HK-2 (cell line): Measurements from ENCODE around the gene PANK1.

Experiments
- DNase-seq: peaks from one replicate; pipeline ENCODE4 v3.0.0-alpha.2; 2018; ENCODE audit not compliant: unreplicated experiment

PANK1 gene

DNA sequence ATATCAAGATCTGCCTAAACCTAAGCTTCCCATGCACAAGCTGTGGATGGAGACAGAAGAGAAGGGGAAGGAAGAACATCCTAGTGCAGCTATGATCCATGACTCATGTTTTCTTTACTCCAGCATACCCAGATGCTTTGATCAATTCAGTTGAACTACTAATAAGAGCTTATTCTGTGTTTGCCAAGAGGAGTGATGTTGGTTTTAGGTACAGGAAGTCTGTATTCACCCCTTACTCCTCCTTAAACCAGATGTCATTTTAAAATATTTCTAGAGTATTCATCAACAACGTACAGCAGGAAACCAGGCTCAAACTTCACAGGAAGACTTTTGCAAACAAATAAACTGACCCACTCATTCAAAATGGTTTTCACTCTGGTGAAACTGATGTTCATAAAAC, 29.2 kb downstream of the PANK1 start:
- no peak for DNase-seq

DNA sequence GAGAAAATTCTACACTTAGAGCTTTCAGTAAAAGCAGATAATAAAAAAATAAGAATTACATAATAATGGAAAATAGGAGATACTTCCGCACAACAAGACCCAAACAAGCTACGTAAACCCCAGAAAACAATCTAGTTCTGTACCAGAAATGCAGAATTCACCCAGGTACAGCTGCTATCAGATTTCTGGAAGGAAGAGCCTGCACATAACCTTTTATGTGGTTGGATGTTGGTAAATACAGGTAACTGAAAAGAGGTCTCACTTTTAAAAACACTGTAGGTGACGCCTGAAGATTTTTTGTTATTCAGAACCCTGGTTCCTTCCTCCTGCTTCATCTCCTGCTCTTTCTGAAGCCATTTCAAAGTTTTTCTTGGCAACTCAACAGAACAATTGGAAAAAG, 29.9 kb downstream of the PANK1 start:
- no peak for DNase-seq

DNA sequence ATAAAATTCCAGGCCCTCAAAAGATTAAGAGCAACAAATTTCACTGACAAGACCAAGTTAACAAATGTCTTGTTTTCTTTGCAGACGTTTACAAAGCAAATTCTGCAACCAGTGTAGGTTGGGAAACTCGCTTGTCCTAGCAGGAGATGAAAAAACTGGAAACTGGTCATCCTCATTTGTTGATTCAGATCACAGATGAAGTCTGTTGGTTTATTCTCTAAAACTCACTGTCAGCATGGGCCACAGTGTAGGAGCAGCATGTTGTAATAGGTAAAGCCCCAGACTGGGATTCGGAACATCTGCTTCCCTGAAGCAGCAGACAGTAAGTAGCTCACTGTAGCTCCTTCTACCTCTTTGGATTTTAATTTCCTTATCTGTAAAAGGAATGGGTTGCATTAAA, 31.5 kb downstream of the PANK1 start:
- no peak for DNase-seq

- no peak for DNase-seq
These were observed 33.8 kb downstream of the PANK1 start for GRCh38 chr10:89611282-89611681.

- DNase-seq = no peak
These were observed 35.2 kb downstream of the PANK1 start for GRCh38 chr10:89609833-89610346.

- DNase-seq = no peak
These were observed 40.8 kb downstream of the PANK1 start for GRCh38 chr10:89604200-89604599.

DNA sequence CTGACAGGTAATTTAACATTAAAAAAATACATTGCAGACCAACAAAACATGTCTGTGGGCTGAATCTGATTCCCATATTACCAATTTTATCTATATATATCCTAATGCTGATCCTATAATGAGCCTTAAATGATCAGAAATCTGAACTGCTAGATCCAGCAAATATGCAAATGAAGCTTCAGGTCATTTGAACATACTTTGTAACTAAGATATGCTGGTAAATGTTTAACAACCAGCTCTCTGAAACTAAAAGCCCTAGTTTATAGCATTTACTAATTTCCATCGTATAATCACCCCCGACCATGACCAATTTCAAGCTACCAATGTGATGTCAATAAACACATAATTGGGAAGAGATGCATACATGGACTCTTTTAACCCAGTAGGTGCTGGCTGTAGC, 42.1 kb downstream of the PANK1 start:
- DNase-seq = no peak

DNA sequence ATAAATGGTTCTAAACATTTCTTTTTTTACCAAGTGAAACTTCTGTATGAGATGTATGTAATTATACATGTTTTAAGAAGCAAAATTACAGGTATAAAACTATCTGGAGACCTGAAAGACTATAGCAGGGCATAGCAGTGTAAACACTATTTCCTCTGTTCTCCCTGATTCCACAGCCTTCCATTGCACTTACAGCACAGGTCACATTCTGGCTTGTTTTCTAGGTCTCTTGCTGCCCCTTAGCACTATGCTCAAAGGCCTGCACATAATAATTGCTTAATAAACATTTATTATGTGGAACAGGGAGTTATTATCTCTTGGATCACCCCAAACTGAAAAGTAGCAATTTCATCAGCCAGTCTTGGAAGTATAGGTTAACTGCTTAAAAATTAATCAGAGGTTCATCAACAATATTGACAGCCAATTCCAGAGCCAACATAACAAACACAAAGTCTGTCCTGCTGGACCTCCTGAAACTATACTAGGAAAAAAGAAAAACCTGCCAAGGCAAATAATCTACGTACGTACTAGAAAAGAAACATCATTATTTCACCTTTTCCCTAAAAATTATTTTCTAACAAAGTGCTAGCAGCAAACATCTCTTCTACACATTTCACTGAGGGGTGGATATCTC, 43.2 kb downstream of the PANK1 start:
- no peak for DNase-seq

DNA sequence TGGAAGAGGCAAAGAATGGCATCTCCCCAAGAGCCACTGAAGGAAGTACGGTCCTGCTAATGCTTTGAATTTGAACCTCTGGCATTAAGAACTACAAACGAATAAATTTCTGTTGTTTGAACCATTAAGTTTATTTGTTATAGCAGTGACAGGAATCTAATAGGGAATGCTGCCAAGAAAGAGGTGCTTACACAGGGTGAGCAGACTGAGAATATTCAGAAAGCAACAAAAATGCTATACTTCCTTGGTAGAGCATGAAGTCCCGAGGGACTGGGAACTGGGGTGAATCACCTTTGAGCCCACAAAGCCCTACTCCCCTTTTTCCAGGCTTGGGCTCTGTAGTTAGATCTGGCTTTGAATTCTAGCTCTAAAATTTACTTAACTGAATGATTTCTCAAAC, 45.0 kb downstream of the PANK1 start:
- DNase-seq = no peak

- no peak for DNase-seq
These were observed 52.0 kb downstream of the PANK1 start for GRCh38 chr10:89593043-89593442.

DNA sequence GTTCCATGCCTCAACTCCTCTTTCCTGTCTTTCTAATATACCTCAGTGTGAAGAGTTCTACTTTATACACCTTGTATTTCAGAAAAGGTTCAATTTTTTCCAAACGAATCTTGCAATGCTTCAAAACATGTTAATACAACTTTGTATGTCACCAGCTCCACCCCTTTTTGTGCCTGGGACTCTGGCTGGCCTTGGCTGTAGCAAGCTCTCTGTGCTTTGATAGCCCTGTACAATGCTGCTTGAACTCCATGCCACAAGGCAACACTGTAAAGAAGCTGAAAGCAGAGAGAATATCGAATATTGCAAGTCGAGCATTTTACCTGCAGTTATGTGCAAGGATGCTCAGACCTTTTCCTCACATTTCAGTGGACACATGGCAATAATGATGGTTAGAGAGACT, 52.5 kb downstream of the PANK1 start:
- no peak for DNase-seq

GRCh38 chr10:89591796-89592271, 53.2 kb downstream of the PANK1 start:
- no peak for DNase-seq

- DNase-seq = peak; percentile 4
These were observed 53.8 kb downstream of the PANK1 start for GRCh38 chr10:89591111-89591795.

GRCh38 chr10:89590326-89590725, 54.7 kb downstream of the PANK1 start:
- no peak for DNase-seq

GRCh38 chr10:89589101-89589720, 55.8 kb downstream of the PANK1 start:
- DNase-seq = no peak

- no peak for DNase-seq
These were observed 56.4 kb downstream of the PANK1 start for GRCh38 chr10:89588671-89589070.

DNA sequence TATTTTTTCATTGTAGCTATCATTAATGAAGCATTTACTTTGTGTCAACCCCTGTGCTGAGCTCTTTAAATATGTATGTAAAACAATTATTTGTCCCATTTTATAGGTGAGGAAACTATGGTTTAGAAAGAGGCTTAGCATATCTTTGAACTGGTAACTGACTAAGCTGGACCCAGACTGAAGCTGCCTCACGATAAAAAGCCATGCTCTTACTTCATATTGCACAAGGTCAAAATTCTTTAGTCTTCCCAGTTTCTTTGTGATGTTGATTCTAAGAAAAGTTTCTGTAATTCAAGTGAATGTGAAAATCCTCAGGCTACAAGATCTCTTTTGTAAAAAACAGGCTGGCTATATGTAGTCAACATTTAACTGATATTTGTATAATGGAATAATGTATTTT, 63.0 kb downstream of the PANK1 start:
- DNase-seq = no peak

DNA sequence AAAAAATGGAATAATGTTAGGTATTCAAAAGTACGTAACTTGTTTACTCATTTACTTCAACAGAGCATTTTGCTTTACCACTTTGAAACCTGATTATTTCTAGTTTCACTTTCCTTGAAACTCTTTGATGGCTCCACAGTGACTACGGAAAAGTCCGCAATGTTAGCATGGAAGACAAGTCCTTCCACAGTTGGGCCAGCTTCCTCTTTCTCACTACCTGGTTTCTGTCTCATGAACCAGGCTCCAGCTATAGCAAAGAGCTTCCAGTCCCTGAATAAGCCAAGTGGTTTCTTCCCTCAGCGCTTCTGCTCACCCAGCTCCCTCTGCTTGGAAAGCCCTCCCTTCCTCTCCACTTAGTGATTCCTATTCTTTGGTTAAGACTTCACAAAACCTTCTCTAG, 64.8 kb downstream of the PANK1 start:
- no peak for DNase-seq

DNA sequence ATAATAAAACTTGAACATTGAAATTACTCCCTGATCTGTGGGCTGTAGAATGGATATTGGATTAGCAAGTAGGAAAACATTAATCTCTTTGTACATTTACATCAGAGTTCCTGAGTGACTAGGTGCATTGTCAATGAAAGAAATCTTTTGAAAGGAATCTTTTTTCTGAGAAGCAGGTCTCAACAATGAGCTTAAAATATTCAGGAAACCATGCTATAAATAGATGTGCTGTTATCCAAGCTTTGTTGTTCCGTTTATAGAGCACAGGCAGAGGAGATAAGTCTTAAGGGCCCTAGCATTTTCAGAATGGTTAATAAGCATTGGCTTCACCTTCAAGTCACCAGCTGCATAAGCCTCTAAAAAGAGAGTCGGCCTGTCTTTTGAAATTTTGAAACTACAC, 68.3 kb downstream of the PANK1 start:
- DNase-seq = no peak

DNA sequence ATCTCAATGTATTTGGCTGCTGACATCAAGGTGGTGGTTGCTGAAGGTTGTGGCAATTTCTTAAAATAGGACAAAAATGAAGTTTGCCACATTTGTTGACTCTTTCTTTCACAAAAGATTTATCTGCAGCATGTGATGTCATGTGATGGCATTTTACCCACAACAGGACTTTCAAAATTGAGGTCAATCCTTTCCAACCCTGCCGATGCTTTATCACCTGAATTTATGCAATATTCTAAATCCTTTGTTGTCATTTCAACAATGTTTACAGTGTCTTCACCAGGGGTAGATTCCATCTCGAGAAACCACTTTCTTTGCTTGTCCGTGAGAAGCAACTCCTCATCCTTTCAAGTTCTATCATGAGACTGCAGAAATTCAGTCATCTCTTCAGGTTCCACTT, 69.0 kb downstream of the PANK1 start:
- DNase-seq = no peak

GRCh38 chr10:89575031-89575430, 70.0 kb downstream of the PANK1 start:
- DNase-seq = no peak

DNA sequence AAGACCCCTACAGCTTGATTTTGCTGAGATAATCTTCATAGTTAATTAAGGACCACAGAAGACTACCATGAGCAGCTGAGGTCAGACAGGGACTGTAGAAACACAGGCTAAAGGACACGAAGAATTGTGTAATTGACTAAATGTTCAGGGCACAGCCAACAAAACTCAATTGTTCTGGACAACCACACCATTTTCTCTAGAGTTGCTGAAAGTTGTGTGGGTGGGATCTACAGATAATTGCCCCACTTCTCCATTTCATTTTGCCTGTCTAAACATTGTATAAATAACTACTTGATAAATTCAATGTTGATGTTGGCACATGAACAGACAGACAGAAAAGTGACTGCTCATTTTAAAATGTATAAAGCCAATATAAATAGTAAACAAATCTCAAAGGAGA, 70.7 kb downstream of the PANK1 start:
- DNase-seq = no peak
